Prostate gland (tissue), 1 donor: Measurements from ENCODE around the gene EDEM1.

Source experiments
- POLR2A ChIP-seq: fragments of 450-650 bp; IDR thresholded peaks from one replicate; pipeline ENCODE4 v1.6.1; 2016; ENCODE audit warnings: antibody characterized with exemption, mild to moderate bottlenecking
- POLR2AphosphoS5 ChIP-seq: sonication (generic); formaldehyde crosslinking; IDR thresholded peaks from one replicate; pipeline ENCODE4 v1.6.1; 2017; ENCODE audit warnings: antibody characterized with exemption

DNA sequence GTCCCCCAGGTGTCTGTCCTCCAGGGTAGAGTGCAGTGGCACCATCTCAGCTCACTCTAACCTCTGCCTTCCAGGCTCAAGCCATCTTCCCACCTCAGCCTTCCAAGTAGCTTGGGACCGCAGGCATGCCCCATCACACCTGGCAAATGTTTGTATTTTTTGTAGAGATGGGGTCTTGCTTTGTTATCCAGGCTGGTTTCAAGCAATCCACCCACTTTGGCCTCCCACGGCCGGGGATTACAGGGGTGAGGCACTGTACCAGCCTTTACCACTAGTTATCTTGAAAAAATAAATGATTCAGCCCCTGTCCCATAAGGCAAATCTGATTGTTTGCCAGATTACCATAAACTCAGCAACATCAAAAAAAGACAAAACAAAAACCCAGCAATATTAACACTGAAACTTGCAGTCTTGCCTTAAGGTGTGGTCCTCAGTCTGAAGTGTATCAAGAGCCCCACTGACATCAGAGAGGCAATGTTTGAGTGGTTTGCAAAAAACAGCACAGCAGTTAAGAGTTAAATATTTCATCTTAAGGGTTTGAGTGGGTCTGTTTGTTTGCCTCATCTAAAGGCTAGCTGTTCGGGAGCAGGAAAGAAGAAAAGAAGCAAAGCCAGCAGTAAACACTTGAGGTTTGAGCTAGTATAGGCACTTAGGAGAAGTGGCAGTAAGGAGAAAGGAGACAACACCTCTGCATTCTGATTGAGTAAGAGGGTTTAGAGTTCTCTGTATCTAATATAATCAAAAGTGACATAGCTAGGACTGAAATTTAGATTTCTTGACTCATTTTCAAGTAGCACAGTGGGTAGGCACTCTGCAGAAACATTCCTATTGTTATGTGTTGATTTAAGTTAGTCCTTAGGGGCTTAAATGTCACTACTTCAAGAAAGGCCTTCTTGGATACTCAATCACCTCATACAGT is 26.3 kb upstream of the EDEM1 start:
- TF ChIP-seq POLR2AphosphoS5 = no peak
- no peak for TF ChIP-seq POLR2A
